Loucy (cell line): ENCODE results near the gene TMEM269.

ENCODE experiments used
- CTCF ChIP-seq: fragments of 200-600 bp; sonication (generic); conservative IDR thresholded peaks from 2 replicates; pipeline ENCODE4 v1.5.1; 2014; ENCODE audit warnings: mild to moderate bottlenecking, antibody characterized with exemption, low read length
- EZH2phosphoT487 ChIP-seq: fragments of 200-600 bp; IDR thresholded peaks from 2 replicates; pipeline ENCODE4 v1.6.1; 2018; ENCODE audit warnings: antibody characterized with exemption, mild to moderate bottlenecking, moderate library complexity, borderline replicate concordance

- TF ChIP-seq CTCF (no peak), EZH2phosphoT487 (no peak)
Observed at GRCh38 chr1:42784946-42785693, at the start of gene TMEM269.
